ENCODE measurements around the gene RAP2A.

DNA sequence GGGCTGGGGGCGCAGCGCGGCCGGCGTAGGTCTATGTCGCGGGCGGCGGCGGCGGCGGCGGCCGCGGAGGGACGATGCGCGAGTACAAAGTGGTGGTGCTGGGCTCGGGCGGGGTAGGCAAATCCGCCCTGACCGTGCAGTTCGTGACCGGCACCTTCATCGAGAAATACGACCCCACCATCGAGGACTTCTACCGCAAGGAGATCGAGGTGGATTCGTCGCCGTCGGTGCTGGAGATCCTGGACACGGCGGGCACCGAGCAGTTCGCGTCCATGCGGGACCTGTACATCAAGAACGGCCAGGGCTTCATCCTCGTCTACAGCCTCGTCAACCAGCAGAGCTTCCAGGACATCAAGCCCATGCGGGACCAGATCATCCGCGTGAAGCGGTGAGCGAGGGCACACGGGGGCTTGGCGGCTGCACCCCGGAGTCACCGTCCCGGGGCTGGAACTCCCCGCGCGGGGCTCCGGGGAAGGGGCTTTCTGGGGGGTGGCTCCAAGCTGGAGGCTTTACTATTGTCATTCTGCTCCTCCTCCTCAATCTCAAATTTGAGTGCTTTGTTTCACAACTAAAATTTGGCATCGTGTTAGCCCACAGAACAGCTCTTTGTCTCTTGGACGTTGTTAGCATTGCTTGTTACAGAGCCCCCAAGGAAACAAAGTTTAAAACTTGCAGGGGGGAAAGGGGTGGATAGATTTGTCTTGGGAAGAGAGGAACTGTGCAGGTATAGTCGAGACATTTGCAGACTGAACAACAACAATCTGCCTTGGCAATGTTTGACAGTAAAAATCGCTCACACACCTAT lies 630 bp downstream of the RAP2A start:
- TF ChIP-seq, protein P1, sequence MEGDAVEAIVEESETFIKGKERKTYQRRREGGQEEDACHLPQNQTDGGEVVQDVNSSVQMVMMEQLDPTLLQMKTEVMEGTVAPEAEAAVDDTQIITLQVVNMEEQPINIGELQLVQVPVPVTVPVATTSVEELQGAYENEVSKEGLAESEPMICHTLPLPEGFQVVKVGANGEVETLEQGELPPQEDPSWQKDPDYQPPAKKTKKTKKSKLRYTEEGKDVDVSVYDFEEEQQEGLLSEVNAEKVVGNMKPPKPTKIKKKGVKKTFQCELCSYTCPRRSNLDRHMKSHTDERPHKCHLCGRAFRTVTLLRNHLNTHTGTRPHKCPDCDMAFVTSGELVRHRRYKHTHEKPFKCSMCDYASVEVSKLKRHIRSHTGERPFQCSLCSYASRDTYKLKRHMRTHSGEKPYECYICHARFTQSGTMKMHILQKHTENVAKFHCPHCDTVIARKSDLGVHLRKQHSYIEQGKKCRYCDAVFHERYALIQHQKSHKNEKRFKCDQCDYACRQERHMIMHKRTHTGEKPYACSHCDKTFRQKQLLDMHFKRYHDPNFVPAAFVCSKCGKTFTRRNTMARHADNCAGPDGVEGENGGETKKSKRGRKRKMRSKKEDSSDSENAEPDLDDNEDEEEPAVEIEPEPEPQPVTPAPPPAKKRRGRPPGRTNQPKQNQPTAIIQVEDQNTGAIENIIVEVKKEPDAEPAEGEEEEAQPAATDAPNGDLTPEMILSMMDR (IDR thresholded peaks at IDR 0.05), result no peak
- TF ChIP-seq EZH2 (IDR thresholded peaks at IDR 0.05) (no peak), EZH2phosphoT487 (IDR thresholded peaks at IDR 0.05) (no peak)

Measured in neural progenitor cell (in vitro differentiated cells).